Muscle of leg (tissue), 11 donors: ENCODE data around the gene PRKRIP1. TPM values are rescaled to one million over a fixed set of nuclear protein-coding genes. Genes with fewer than 3 reads are reported as not detected.

Experiments used
- DNase-seq: peaks from one replicate; pipeline ENCODE4 v3.0.0; 2013
- H3K27ac ChIP-seq: one replicate; pipeline ENCODE4 v1.5.1; 2013; ENCODE audit warnings: mild to moderate bottlenecking, low read length, control low read depth
- H3K27me3 ChIP-seq: one replicate; pipeline ENCODE4 v1.6.1; 2013; ENCODE audit warnings: low read length; ENCODE audit not compliant: control insufficient read depth, insufficient read depth
- H3K36me3 ChIP-seq: one replicate; pipeline ENCODE4 v1.6.1; 2013; ENCODE audit warnings: low read length; ENCODE audit not compliant: control insufficient read depth, insufficient read depth
- H3K4me1 ChIP-seq: one replicate; pipeline ENCODE4 v1.6.1; 2013; ENCODE audit warnings: low read length; ENCODE audit not compliant: control insufficient read depth, insufficient read depth
- H3K4me3 ChIP-seq: one replicate; pipeline ENCODE4 v1.5.1; 2013; ENCODE audit warnings: low read length, control low read depth
- H3K9me3 ChIP-seq: replicated peaks from 2 replicates; pipeline ENCODE4 v1.6.1; 2013; ENCODE audit warnings: low read depth, low read length; ENCODE audit not compliant: control insufficient read depth
- WGBS: methylation state at CpG from one replicate; pipeline ENCODE4 v1.1.5; 2013; ENCODE audit warnings: missing lambda C conversion rate; ENCODE audit not compliant: insufficient coverage; 5-methylcytosine and 5-hydroxymethylcytosine counted together
- polyA plus RNA-seq, 8 donors: library from polyadenylated mRNA; unstranded; fragments of 120-200 nt; gene quantifications; one replicate each; pipeline versions ENCODE4 v1.2.1 to v1.2.3, GENCODE V29; 2013; ENCODE audit warnings: inconsistent platforms in 1 of 8, low replicate concordance in 1 of 8; ENCODE audit not compliant: insufficient read length in 8 of 8, insufficient read depth in 1 of 8
- total RNA-seq: library from RNA; stranded (reverse); fragments of 120-200 nt; gene quantifications from one replicate; pipeline ENCODE4 v1.2.4, GENCODE V29; 2013

The PRKRIP1 gene
- total and polyA plus RNA-seq, 9 donors: 24.9 to 33.5 (median 29.2) TPM

GRCh38 chr7:102466097-102466496 lies 69.9 kb downstream of the PRKRIP1 start:
- Histone ChIP-seq H3K4me3 (peak overlapping the region; percentile 100), H3K4me1 (peaks cover 19% of the 10 kb centered on the region), H3K27me3 (no peaks in the 10 kb centered on the region), H3K9me3 (no peaks in the 10 kb centered on the region), H3K36me3 (peaks cover 25% of the 10 kb centered on the region), H3K27ac (no peak overlapping the region)
- DNase-seq: no peak
- 98% methylated on average over 4 of the region's 7 CpGs for WGBS

GRCh38 chr7:102467581-102468477 lies 71.7 kb downstream of the PRKRIP1 start:
- Histone ChIP-seq H3K36me3 (peaks cover 36% of the 10 kb centered on the region), H3K4me1 (peaks cover 19% of the 10 kb centered on the region), H3K4me3 (no peak overlapping the region), H3K27me3 (no peaks in the 10 kb centered on the region), H3K27ac (no peak overlapping the region), H3K9me3 (no peaks in the 10 kb centered on the region)
- no peak for DNase-seq
- 90% methylated on average over 23 of the region's 24 CpGs for WGBS

GRCh38 chr7:102468478-102469350 lies 72.6 kb downstream of the PRKRIP1 start:
- H3K27ac ChIP-seq: no peak overlapping the region
- peaks cover 45% of the 10 kb centered on the region for H3K36me3 ChIP-seq
- H3K4me3 ChIP-seq: no peak overlapping the region
- H3K27me3 ChIP-seq: no peaks in the 10 kb centered on the region
- peak; percentile 22 for DNase-seq
- H3K4me1 ChIP-seq: peaks cover 18% of the 10 kb centered on the region
- no peaks in the 10 kb centered on the region for H3K9me3 ChIP-seq
- WGBS: 90% methylated on average over 31 of the region's 40 CpGs

GRCh38 chr7:102469351-102469971 lies 73.3 kb downstream of the PRKRIP1 start:
- H3K36me3 ChIP-seq: peaks cover 46% of the 10 kb centered on the region
- DNase-seq: no peak
- peaks cover 14% of the 10 kb centered on the region for H3K4me1 ChIP-seq
- 85% methylated on average over 17 of the region's 24 CpGs for WGBS
- H3K27ac ChIP-seq: no peak overlapping the region
- H3K9me3 ChIP-seq: no peaks in the 10 kb centered on the region
- H3K4me3 ChIP-seq: no peak overlapping the region
- no peaks in the 10 kb centered on the region for H3K27me3 ChIP-seq

GRCh38 chr7:102469972-102470825 lies 74.0 kb downstream of the PRKRIP1 start:
- 88% methylated on average over 13 of the region's 20 CpGs for WGBS

GRCh38 chr7:102471791-102472125 lies 75.6 kb downstream of the PRKRIP1 start:
- H3K27me3 ChIP-seq: no peaks in the 10 kb centered on the region
- peaks cover 46% of the 10 kb centered on the region for H3K36me3 ChIP-seq
- H3K4me1 ChIP-seq: peaks cover 5% of the 10 kb centered on the region
- no peak overlapping the region for H3K27ac ChIP-seq
- 57% methylated on average over 5 of the region's 6 CpGs for WGBS
- no peaks in the 10 kb centered on the region for H3K9me3 ChIP-seq
- DNase-seq: no peak
- no peak overlapping the region for H3K4me3 ChIP-seq

More at GRCh38 chr7:102469972-102470825, 74.0 kb downstream of the PRKRIP1 start:
- Histone ChIP-seq H3K36me3 (peaks cover 46% of the 10 kb centered on the region), H3K4me3 (no peak overlapping the region), H3K4me1 (peaks cover 14% of the 10 kb centered on the region), H3K27me3 (no peaks in the 10 kb centered on the region), H3K9me3 (no peaks in the 10 kb centered on the region), H3K27ac (no peak overlapping the region)
- no peak for DNase-seq

GRCh38 chr7:102472126-102473041 lies 76.2 kb downstream of the PRKRIP1 start:
- DNase-seq: no peak
- H3K36me3 ChIP-seq: peaks cover 46% of the 10 kb centered on the region
- 81% methylated on average over 19 of the region's 31 CpGs for WGBS

GRCh38 chr7:102473271-102473991 lies 77.3 kb downstream of the PRKRIP1 start:
- Histone ChIP-seq H3K27me3 (no peaks in the 10 kb centered on the region), H3K4me3 (no peak overlapping the region), H3K27ac (no peak overlapping the region), H3K9me3 (no peaks in the 10 kb centered on the region), H3K4me1 (peaks cover 7% of the 10 kb centered on the region), H3K36me3 (peaks cover 38% of the 10 kb centered on the region)
- no peak for DNase-seq
- 82% methylated on average over 16 of the region's 23 CpGs for WGBS

More at GRCh38 chr7:102472126-102473041, 76.2 kb downstream of the PRKRIP1 start:
- Histone ChIP-seq H3K27me3 (no peaks in the 10 kb centered on the region), H3K9me3 (no peaks in the 10 kb centered on the region), H3K27ac (no peak overlapping the region), H3K4me1 (peaks cover 5% of the 10 kb centered on the region), H3K4me3 (no peak overlapping the region)
